ENCODE measurements around the gene SNCA. TPM values are rescaled to one million over a fixed set of nuclear protein-coding genes. Genes with fewer than 3 reads are reported as not detected.

SNCA gene
- total RNA-seq, 2 experiments from 2014 or later: not detected

GRCh38 chr4:89781321-89781720 lies 55.6 kb downstream of the SNCA start:
- no peaks in the 10 kb centered on the region for H3K36me3 Mint-ChIP-seq (ENCODE audit: low read depth)
- H3K4me3 Mint-ChIP-seq: no peak overlapping the region
- H3K27ac Mint-ChIP-seq: no peak overlapping the region
- DNase-seq (no peak), ATAC-seq (no peak)
- H3K9me3 Mint-ChIP-seq: peaks cover 7% of the 10 kb centered on the region
- TF ChIP-seq CTCF (IDR thresholded peaks at IDR 0.05): no peak
- intact Hi-C loops (cut with micrococcal nuclease): no loop called here
- CTCF ChIA-PET: no interaction called here
- H3K4me1 Mint-ChIP-seq (ENCODE audit: low read depth): no peaks in the 10 kb centered on the region
- POLR2A ChIA-PET: no interaction called here
- peaks cover 1% of the 10 kb centered on the region for H3K27me3 Mint-ChIP-seq

- Mint-ChIP-seq H3K36me3 (ENCODE audit: low read depth) (no peaks in the 10 kb centered on the region), H3K9me3 (peaks cover 9% of the 10 kb centered on the region)
- no peak for ATAC-seq
Measured at GRCh38 chr4:89773805-89774204, 63.2 kb downstream of the SNCA start.

GRCh38 chr4:89769856-89770255 lies 67.1 kb downstream of the SNCA start:
- DNase-seq: no peak
- no peaks in the 10 kb centered on the region for H3K36me3 Mint-ChIP-seq (ENCODE audit: low read depth)
- TF ChIP-seq CTCF (IDR thresholded peaks at IDR 0.05): no peak
- no peaks in the 10 kb centered on the region for H3K4me1 Mint-ChIP-seq (ENCODE audit: low read depth)
- peaks cover 2% of the 10 kb centered on the region for H3K27me3 Mint-ChIP-seq
- H3K27ac Mint-ChIP-seq: no peak overlapping the region
- CTCF ChIA-PET: no interaction called here
- no peaks in the 10 kb centered on the region for H3K9me3 Mint-ChIP-seq
- intact Hi-C loops (cut with micrococcal nuclease): no loop called here
- ATAC-seq: no peak
- no peak overlapping the region for H3K4me3 Mint-ChIP-seq
- POLR2A ChIA-PET: no interaction called here

More at GRCh38 chr4:89773805-89774204, 63.2 kb downstream of the SNCA start:
- H3K4me3 Mint-ChIP-seq: no peak overlapping the region
- no peak overlapping the region for H3K27ac Mint-ChIP-seq
- no peak for TF ChIP-seq CTCF (IDR thresholded peaks at IDR 0.05)
- CTCF ChIA-PET: no interaction called here
- intact Hi-C loops (cut with micrococcal nuclease): no loop called here
- no peak for DNase-seq
- no peaks in the 10 kb centered on the region for H3K4me1 Mint-ChIP-seq (ENCODE audit: low read depth)
- peaks cover 10% of the 10 kb centered on the region for H3K27me3 Mint-ChIP-seq
- POLR2A ChIA-PET: no interaction called here

- DNase-seq (no peak), ATAC-seq (no peak)
- POLR2A ChIA-PET: no interaction called here
- TF ChIP-seq CTCF (IDR thresholded peaks at IDR 0.05): no peak
- intact Hi-C loops (cut with micrococcal nuclease): no loop called here
- H3K36me3 Mint-ChIP-seq (ENCODE audit: low read depth): no peaks in the 10 kb centered on the region
- CTCF ChIA-PET: no interaction called here
- H3K4me1 Mint-ChIP-seq (ENCODE audit: low read depth): no peaks in the 10 kb centered on the region
- H3K27ac Mint-ChIP-seq: no peak overlapping the region
- H3K4me3 Mint-ChIP-seq: no peak overlapping the region
- H3K27me3 Mint-ChIP-seq: no peaks in the 10 kb centered on the region
- H3K9me3 Mint-ChIP-seq: no peaks in the 10 kb centered on the region
Measured at GRCh38 chr4:89767924-89768323, 69.0 kb downstream of the SNCA start.

DNA sequence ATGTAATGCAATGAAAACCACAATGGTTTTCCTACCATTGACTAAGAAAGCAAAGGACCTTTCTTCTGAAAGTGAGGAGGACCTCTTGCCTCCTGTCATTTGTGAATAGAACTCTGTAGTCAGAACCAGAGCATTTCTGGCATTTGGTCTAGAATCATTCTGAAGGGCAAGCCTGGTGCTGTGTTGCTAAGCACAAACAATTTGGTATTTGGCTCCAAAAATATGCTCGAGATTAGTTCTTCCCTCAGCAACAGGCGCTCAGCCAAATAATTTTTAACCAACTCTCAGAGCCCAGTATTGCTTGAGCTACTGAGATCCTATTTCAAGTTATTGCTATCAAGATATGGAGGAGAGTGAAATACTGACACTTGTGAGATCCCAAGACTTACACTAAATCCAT lies 71.0 kb downstream of the SNCA start:
- ChIA-PET POLR2A (no interaction called here), CTCF (no interaction called here)
- Mint-ChIP-seq H3K27me3 (no peaks in the 10 kb centered on the region), H3K4me3 (no peak overlapping the region), H3K9me3 (no peaks in the 10 kb centered on the region), H3K4me1 (ENCODE audit: low read depth) (no peaks in the 10 kb centered on the region), H3K27ac (no peak overlapping the region), H3K36me3 (ENCODE audit: low read depth) (no peaks in the 10 kb centered on the region)
- intact Hi-C loops (cut with micrococcal nuclease): no loop called here
- TF ChIP-seq CTCF (IDR thresholded peaks at IDR 0.05): no peak
- DNase-seq (no peak), ATAC-seq (no peak)
